ENCODE data around the gene DDX10.

DDX10 gene

GRCh38 chr11:108871867-108872266, 207.0 kb downstream of the DDX10 start:
- DNase-seq (ENCODE audit: low read depth in 2 of 2): no peak

- no peak for DNase-seq (ENCODE audit: low read depth in 2 of 2)
Observed at GRCh38 chr11:108872781-108873291, 208.0 kb downstream of the DDX10 start.

GRCh38 chr11:108873310-108873709, 208.4 kb downstream of the DDX10 start:
- no peak for DNase-seq (ENCODE audit: low read depth in 2 of 2)

- no peak for DNase-seq (ENCODE audit: low read depth in 2 of 2)
Observed at GRCh38 chr11:108873941-108874340, 209.1 kb downstream of the DDX10 start.

- DNase-seq (ENCODE audit: low read depth in 2 of 2): no peak
Observed at GRCh38 chr11:108875134-108875533, 210.3 kb downstream of the DDX10 start.

- no peak for DNase-seq (ENCODE audit: low read depth in 2 of 2)
Observed at GRCh38 chr11:108877178-108877577, 212.3 kb downstream of the DDX10 start.

- no peak for DNase-seq (ENCODE audit: low read depth in 2 of 2)
Observed at GRCh38 chr11:108880510-108880909, 215.6 kb downstream of the DDX10 start.

- no peak for DNase-seq (ENCODE audit: low read depth in 2 of 2)
Observed at GRCh38 chr11:108881131-108881530, 216.3 kb downstream of the DDX10 start.

GRCh38 chr11:108882211-108882831, 217.5 kb downstream of the DDX10 start:
- no peak for DNase-seq (ENCODE audit: low read depth in 2 of 2)

- no peak for DNase-seq (ENCODE audit: low read depth in 2 of 2)
Observed at GRCh38 chr11:108886005-108886659, 221.3 kb downstream of the DDX10 start.

- no peak for DNase-seq (ENCODE audit: low read depth in 2 of 2)
Observed at GRCh38 chr11:108886660-108887009, 221.8 kb downstream of the DDX10 start.

- DNase-seq (ENCODE audit: low read depth in 2 of 2): no peak
Observed at GRCh38 chr11:108887436-108888238, 222.8 kb downstream of the DDX10 start.

GRCh38 chr11:108890482-108891105, 225.7 kb downstream of the DDX10 start:
- no peak for DNase-seq (ENCODE audit: low read depth in 2 of 2)

- DNase-seq (ENCODE audit: low read depth in 2 of 2): no peak
Observed at GRCh38 chr11:108891143-108891542, 226.3 kb downstream of the DDX10 start.

GRCh38 chr11:108891909-108892511, 227.1 kb downstream of the DDX10 start:
- no peak for DNase-seq (ENCODE audit: low read depth in 2 of 2)

GRCh38 chr11:108895579-108896480, 231.0 kb downstream of the DDX10 start:
- DNase-seq (ENCODE audit: low read depth in 2 of 2): no peak

- DNase-seq (ENCODE audit: low read depth in 2 of 2): no peak
Observed at GRCh38 chr11:108897071-108897481, 232.2 kb downstream of the DDX10 start.

- DNase-seq (ENCODE audit: low read depth in 2 of 2): no peak
Observed at GRCh38 chr11:108897916-108898315, 233.0 kb downstream of the DDX10 start.

- no peak for DNase-seq (ENCODE audit: low read depth in 2 of 2)
Observed at GRCh38 chr11:108901359-108901758, 236.5 kb downstream of the DDX10 start.

GRCh38 chr11:108902027-108902469, 237.2 kb downstream of the DDX10 start:
- no peak for DNase-seq (ENCODE audit: low read depth in 2 of 2)

GRCh38 chr11:108904480-108904879, 239.6 kb downstream of the DDX10 start:
- no peak for DNase-seq (ENCODE audit: low read depth in 2 of 2)

All from stimulated activated CD4-positive, alpha-beta T cell treated with anti-CD3 and anti-CD28 coated beads, Interleukin-15, amount 100 ng/mL, for 48 hours (primary cell).